Pancreas (tissue), 10 donors: Measurements from ENCODE around the gene CEMIP. TPM values are rescaled to one million over a fixed set of nuclear protein-coding genes. Genes with fewer than 3 reads are reported as not detected.

ENCODE experiments used
- ATAC-seq, 4 donors: fragments of 200-7000 bp; cut with Tn5 transposase; one replicate each; pipeline versions ENCODE4 v1.8.0 to v1.9.1; 2020; ENCODE audit warnings: mild to moderate bottlenecking in 4 of 4, moderate library complexity in 4 of 4
- DNase-seq, 6 donors: peaks; one replicate each; pipeline ENCODE4 v3.0.0-alpha.2; 2020
- FAIRE-seq: peaks from 2 replicates; lab custom pipeline; 2012; peaks lifted over from hg19 to GRCh38; lab: Jason Lieb, UNC
- H3K27ac ChIP-seq, 4 donors: fragments of 200-600 bp; sonication (generic); 1 replicate in 3 of 4; 2 replicates in 1 of 4; pipeline versions ENCODE4 v1.5.0 to v1.8.0; 2020
- H3K27me3 ChIP-seq, 4 donors: fragments of 200-600 bp; one replicate each; pipeline ENCODE4 v1.8.0; 2021
- H3K36me3 ChIP-seq, 3 donors: fragments of 200-600 bp; sonication (generic) in 1 of 3; one replicate each; pipeline versions ENCODE4 v1.5.0 to v1.8.0; 2020 to 2021
- H3K4me1 ChIP-seq, 3 donors: fragments of 200-600 bp; one replicate each; pipeline ENCODE4 v1.8.0; 2021
- H3K4me3 ChIP-seq, 4 donors: fragments of 200-600 bp; sonication (generic) in 2 of 4; one replicate each; pipeline versions ENCODE4 v1.5.0 to v1.8.0; 2020 to 2021
- H3K9me3 ChIP-seq, 4 donors: fragments of 200-600 bp; one replicate each; pipeline ENCODE4 v1.8.0; 2021
- WGBS, 2 donors: extraction: QIAGEN DNeasy Blood & Tissue Kit; methylation state at CpG; one replicate each; pipeline ENCODE4 v1.1.7; 2013; 5-methylcytosine and 5-hydroxymethylcytosine counted together
- intact Hi-C, 3 donors: fragments of 100-400 bp; cut with DNase I; formaldehyde crosslinking; loops; one replicate each; pipeline versions ENCODE4 v1.11.1 to v1.14.2; 2022
- polyA plus RNA-seq, 2 donors: library from polyadenylated mRNA; stranded (reverse); fragments of 200-250 nt; gene quantifications; one replicate each; pipeline ENCODE4 v1.2.3, GENCODE V29; 2013
- total RNA-seq, 6 donors: library from RNA; stranded (reverse); fragmentation: NEBNext Ultra II Directional in 4 of 6; extraction: Animal tissue kit (Norgen Biotek cat#: 25700) in 4 of 6; gene quantifications; one replicate each; pipeline versions ENCODE4 v1.2.1 to v1.2.4, GENCODE V29; 2021 to 2023
- TF ChIP-seq, protein P1 (sequence below), 4 donors: fragments of 200-600 bp; sonication (generic) in 3 of 4; IDR thresholded peaks; one replicate each; pipeline versions ENCODE4 v1.5.0 to v1.8.0; 2021; ENCODE audit warnings: antibody characterized with exemption in 4 of 4
- donor health status: healthy with polysubstance abuse.
- donor health status: DM: no; HTN: no; CAD: no; lungs with moderate emphysema.
- donor health status: DM: no; HTN: no; CAD: no.
- donor health status: control.
- donor health status: control.
- donor health status: Bipolar disorder and iron deficiency.
- donor health status: DM: yes; HTN: yes; CAD: no.
- donor health status: DM: no; HTN: no; CAD: no.
- donor health status: DM: no; HTN: no; CAD: no.
- donor health status: DM: yes; HTN: yes; CAD: no.

Gene CEMIP
- total and polyA plus RNA-seq, 8 donors = 0.07 to 0.41 (median 0.12) TPM; not detected in 1

GRCh38 chr15:80971143-80971542 is 192.0 kb downstream of the CEMIP start:
- no peak for FAIRE-seq

DNA sequence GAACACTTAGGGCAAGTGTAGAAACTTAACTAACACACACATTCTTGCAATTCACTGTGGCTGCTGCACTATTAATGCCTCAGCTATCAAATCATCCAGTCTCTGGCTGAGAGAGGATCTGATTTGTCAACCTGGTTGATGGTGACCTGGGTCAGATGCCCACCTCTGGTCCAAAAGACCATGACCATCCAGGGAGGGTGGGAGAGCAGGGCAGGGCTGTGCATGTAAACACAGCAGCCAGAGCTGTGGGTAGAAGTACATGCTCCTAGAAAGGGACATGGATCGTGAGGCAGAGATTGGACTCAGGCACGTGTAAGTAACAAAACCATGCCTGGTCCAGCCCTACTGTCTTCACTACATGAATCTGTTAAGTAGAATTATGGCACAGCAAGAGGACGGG is 193.1 kb downstream of the CEMIP start:
- Histone ChIP-seq H3K9me3 (no peaks in the 10 kb centered on the region), H3K27ac (no peak overlapping the region), H3K36me3 (no peaks in the 10 kb centered on the region), H3K4me3 (no peak overlapping the region), H3K4me1 (no peaks in the 10 kb centered on the region), H3K27me3 (no peaks in the 10 kb centered on the region)
- WGBS, 2 donors = 87 to 91% methylated on average over 3 of the region's 3 CpGs
- intact Hi-C loops = loop anchor here in 1 of 3 donors (10.0 kb wide), 3 partner anchors 187 to 517 kb away; no protein-coding TSS in a partner anchor
- ATAC-seq (no peak), FAIRE-seq (no peak), DNase-seq (no peak)
- TF ChIP-seq, protein P1, sequence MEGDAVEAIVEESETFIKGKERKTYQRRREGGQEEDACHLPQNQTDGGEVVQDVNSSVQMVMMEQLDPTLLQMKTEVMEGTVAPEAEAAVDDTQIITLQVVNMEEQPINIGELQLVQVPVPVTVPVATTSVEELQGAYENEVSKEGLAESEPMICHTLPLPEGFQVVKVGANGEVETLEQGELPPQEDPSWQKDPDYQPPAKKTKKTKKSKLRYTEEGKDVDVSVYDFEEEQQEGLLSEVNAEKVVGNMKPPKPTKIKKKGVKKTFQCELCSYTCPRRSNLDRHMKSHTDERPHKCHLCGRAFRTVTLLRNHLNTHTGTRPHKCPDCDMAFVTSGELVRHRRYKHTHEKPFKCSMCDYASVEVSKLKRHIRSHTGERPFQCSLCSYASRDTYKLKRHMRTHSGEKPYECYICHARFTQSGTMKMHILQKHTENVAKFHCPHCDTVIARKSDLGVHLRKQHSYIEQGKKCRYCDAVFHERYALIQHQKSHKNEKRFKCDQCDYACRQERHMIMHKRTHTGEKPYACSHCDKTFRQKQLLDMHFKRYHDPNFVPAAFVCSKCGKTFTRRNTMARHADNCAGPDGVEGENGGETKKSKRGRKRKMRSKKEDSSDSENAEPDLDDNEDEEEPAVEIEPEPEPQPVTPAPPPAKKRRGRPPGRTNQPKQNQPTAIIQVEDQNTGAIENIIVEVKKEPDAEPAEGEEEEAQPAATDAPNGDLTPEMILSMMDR (IDR thresholded peaks at IDR 0.05) = no peak

More at GRCh38 chr15:80971143-80971542, 192.0 kb downstream of the CEMIP start:
- DNase-seq (no peak), ATAC-seq (no peak)
- H3K36me3 ChIP-seq = no peaks in the 10 kb centered on the region
- H3K4me1 ChIP-seq = no peaks in the 10 kb centered on the region
- TF ChIP-seq, protein P1 (IDR thresholded peaks at IDR 0.05) = no peak
- no peak overlapping the region for H3K27ac ChIP-seq
- H3K4me3 ChIP-seq = no peak overlapping the region
- H3K9me3 ChIP-seq = no peaks in the 10 kb centered on the region
- WGBS, 2 donors = 59 to 67% methylated on average over 2 of the region's 2 CpGs
- intact Hi-C loops = loop anchor here in 1 of 3 donors (10.0 kb wide), 3 partner anchors 186 to 516 kb away; no protein-coding TSS in a partner anchor
- H3K27me3 ChIP-seq = no peaks in the 10 kb centered on the region

GRCh38 chr15:80974914-80975313 is 195.7 kb downstream of the CEMIP start:
- ATAC-seq (no peak), FAIRE-seq (no peak), DNase-seq (no peak)
- H3K27ac ChIP-seq = no peak overlapping the region
- H3K4me3 ChIP-seq = no peak overlapping the region
- H3K4me1 ChIP-seq = peaks cover 0 to 13% (median 0%) of the 10 kb centered on the region in 3 donors
- 92 to 95% methylated on average over 4 of the region's 4 CpGs for WGBS, 2 donors
- no peaks in the 10 kb centered on the region for H3K27me3 ChIP-seq
- TF ChIP-seq, protein P1 (IDR thresholded peaks at IDR 0.05) = no peak
- no peaks in the 10 kb centered on the region for H3K9me3 ChIP-seq
- intact Hi-C loops = loop anchor here in 1 of 3 donors (10.0 kb wide), 3 partner anchors 190 to 520 kb away; no protein-coding TSS in a partner anchor
- peaks cover 0 to 6% (median 0%) of the 10 kb centered on the region in 3 donors for H3K36me3 ChIP-seq

GRCh38 chr15:80976851-80977250 is 197.7 kb downstream of the CEMIP start:
- no peak for FAIRE-seq
- TF ChIP-seq, protein P1 (IDR thresholded peaks at IDR 0.05) = no peak
- DNase-seq = no peak
- Histone ChIP-seq H3K36me3 (peaks cover 0 to 12% (median 3%) of the 10 kb centered on the region in 3 donors), H3K9me3 (no peaks in the 10 kb centered on the region), H3K27ac (no peak overlapping the region), H3K27me3 (no peaks in the 10 kb centered on the region), H3K4me3 (no peak overlapping the region), H3K4me1 (peaks cover 0 to 13% (median 0%) of the 10 kb centered on the region in 3 donors)
- peak in 1 of 4 donors; percentile 13 for ATAC-seq
- 93 to 94% methylated on average over 4 of the region's 4 CpGs for WGBS, 2 donors
- intact Hi-C loops = loop anchor here in 1 of 3 donors (10.0 kb wide), 3 partner anchors 192 to 522 kb away; no protein-coding TSS in a partner anchor

GRCh38 chr15:80977627-80978036 is 198.5 kb downstream of the CEMIP start:
- Histone ChIP-seq H3K4me3 (no peak overlapping the region), H3K27ac (no peak overlapping the region), H3K9me3 (no peaks in the 10 kb centered on the region), H3K36me3 (peaks cover 0 to 12% (median 3%) of the 10 kb centered on the region in 3 donors), H3K4me1 (peaks cover 0 to 13% (median 0%) of the 10 kb centered on the region in 3 donors), H3K27me3 (no peaks in the 10 kb centered on the region)
- no peak for FAIRE-seq
- peak in 5 of 6 donors; percentile 27 to 67 (median 40) for DNase-seq
- intact Hi-C loops = loop anchor here in 1 of 3 donors (10.0 kb wide), 3 partner anchors 193 to 523 kb away; no protein-coding TSS in a partner anchor
- TF ChIP-seq, protein P1 (IDR thresholded peaks at IDR 0.05) = peak in 2 of 4 donors; percentile 9 to 13
- WGBS, 2 donors = 41 to 43% methylated on average over 7 of the region's 7 CpGs
- peak; percentile 42 to 88 (median 78) for ATAC-seq
